Renal pelvis (tissue), 12 donors: ENCODE data around the gene GUCY2F. TPM values are rescaled to one million over a fixed set of nuclear protein-coding genes. Genes with fewer than 3 reads are reported as not detected.

Experiments
- DNase-seq: peaks from one replicate; pipeline ENCODE4 v3.0.0-alpha.2; 2013
- long read RNA-seq, 16 experiments: transcript quantifications; one replicate each; lab custom pipeline, GENCODE V29; 2026
- polyA plus RNA-seq, 3 donors: library from polyadenylated mRNA; unstranded; fragments of 120-200 nt; gene quantifications; one replicate each; pipeline ENCODE4 v1.2.1, GENCODE V29; 2013; ENCODE audit not compliant: insufficient read length in 3 of 3

GUCY2F gene
- under 1 TPM in 2 of 3 donors, not detected in 1; 0.03 to 0.06 TPM for polyA plus RNA-seq
- long read RNA-seq, donor 1 = 0 reads
- long read RNA-seq, donor 2 = 0 reads
- long read RNA-seq, donor 3 = 0 reads
- long read RNA-seq, donor 4 = 0 reads
- long read RNA-seq, donor 5 = 0 reads
- long read RNA-seq, donor 6 = 0 reads
- long read RNA-seq, donor 7 = 0 reads
- long read RNA-seq, donor 8 = 0 reads
- long read RNA-seq, donor 9 = 0 reads
- long read RNA-seq, donor 10 = 0 reads
- long read RNA-seq, donor 11 = 0 reads
- long read RNA-seq, donor 12 = 0 reads
- long read RNA-seq, donor 13 = 0 reads
- long read RNA-seq, donor 14 = 0 reads
- long read RNA-seq, donor 15 = 0 reads
- long read RNA-seq, donor 16 = 0 reads

DNA sequence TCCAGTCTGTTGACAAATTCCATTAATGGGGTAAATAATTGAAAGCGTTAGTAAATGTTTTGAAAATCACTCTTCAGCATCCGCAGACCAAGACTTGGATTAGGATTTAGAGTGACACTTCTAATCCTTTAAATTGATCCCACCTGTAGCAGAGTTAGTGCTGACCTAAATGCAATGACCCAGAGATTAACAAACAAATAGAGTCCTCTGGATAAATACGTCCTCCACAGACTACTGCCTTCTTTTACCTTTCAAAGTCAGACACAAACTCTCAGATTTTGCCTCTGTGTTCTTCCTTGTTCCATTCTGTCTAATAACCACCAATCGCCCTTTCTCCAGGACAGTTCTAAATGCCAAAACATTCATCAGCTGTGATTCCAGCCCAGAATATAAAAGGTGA, at the start of gene GUCY2F:
TSS of gene GUCY2F (minus strand) at position 101 of the 400 bp plus-strand sequence. CDS start 6,150 bp downstream, outside the sequence.
- DNase-seq = no peak

- DNase-seq = no peak
Measured at GRCh38 chrX:109519001-109519400, 37.1 kb upstream of the GUCY2F start.

DNA sequence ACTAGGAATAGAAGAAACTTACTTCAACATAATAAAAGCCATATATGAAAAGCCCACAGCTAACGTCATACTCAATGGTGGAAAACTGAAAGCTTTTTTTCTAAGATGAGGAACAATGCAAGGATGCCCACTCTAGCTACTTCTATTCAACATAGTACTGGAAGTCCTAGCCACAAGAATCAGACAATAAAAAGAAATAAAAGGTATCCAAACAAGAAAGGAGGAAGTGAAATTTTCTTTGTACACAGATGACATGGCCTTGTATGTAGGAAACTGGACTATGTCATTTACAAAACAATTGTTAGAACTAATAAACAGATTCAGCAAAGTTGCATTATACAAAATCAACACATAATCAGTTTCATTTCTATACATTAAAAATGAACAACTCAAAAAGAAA, 29.2 kb upstream of the GUCY2F start:
- no peak for DNase-seq

GRCh38 chrX:109508915-109509314, 27.0 kb upstream of the GUCY2F start:
- no peak for DNase-seq

DNA sequence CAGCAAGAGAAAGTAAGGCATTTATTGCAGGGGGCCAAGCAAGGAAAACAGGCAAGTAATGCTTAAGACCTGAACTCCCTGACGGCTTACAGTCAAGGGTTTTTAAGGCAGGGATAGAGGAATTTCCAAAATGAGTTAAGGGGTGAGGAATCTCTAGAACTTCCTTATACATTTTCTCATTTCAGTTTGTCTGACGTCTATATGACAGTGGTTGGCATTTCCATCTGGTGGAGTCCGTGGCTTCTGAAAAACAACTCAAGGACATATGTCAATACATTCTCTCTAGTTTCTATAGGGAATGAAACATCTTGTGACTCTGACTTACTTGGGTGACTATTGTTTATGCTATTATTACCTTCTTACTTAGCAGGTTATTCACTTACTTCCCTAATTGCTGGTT, 19.3 kb upstream of the GUCY2F start:
- no peak for DNase-seq

GRCh38 chrX:109498434-109498833, 16.5 kb upstream of the GUCY2F start:
- no peak for DNase-seq

DNA sequence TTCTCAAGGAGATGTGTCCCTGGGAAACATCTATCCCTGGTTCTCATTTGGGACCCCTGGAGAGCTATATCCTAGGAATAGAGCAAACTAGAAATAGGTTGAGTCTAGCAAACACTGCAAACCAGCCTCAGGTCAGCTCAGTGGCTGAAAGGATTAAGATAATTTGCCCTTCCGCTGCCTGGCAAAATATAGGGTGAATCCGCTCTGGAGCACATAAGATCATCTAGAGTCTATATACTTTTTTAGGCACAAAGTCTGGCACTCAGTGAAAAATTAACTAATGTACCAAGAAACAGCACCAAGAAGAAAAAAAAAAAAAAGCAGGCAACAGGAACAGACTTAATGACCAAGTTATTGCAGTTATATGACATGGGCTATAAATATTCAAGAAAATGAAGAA, 7.3 kb upstream of the GUCY2F start:
- no peak for DNase-seq

GRCh38 chrX:109487640-109488039, 5.8 kb upstream of the GUCY2F start:
- DNase-seq = no peak

- DNase-seq = peak; percentile 58
Measured at GRCh38 chrX:109485470-109486340, 3.8 kb upstream of the GUCY2F start.

DNA sequence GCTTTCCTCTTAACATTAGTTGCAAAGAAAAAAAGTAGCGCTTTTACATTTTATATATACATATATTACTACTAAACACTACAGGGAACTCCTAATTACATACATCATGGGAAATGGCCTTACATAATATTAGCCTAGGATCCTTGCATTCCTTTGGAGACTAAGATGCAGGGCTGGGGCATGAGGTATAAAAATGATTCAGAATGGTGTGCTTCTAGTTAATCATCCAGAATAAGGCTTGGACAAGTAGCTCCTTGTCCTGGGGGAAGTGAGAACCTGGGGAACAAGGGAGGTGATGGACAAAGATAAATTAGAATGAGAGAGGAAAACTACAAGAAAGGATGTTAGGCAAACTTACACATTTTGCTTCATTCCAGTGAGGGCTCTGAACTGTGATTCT, 3.0 kb upstream of the GUCY2F start:
- DNase-seq = no peak

GRCh38 chrX:109475174-109475891, 6.6 kb downstream of the GUCY2F start:
- DNase-seq = peak; percentile 55

- DNase-seq = peak; percentile 12
Measured at GRCh38 chrX:109472939-109473735, 8.7 kb downstream of the GUCY2F start.

DNA sequence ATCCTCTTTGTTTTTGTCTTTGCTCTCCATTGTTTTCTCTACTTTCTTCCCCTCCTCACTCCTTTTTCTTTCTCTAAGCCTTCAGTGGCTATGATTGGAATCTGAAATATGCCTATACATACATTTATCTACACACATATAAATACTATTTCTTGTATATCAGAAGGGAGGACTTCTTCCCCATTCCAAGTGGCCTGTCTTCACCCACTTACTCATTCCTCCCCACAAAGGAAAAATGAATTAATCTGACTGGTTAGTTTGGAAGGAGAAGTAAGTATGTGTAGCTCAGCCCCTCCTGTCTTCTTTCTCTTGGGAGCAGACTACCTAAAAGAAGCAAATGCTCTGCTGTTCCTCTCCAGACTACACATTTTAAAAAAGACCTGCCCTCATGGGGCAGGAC, 17.7 kb downstream of the GUCY2F start:
- no peak for DNase-seq

DNA sequence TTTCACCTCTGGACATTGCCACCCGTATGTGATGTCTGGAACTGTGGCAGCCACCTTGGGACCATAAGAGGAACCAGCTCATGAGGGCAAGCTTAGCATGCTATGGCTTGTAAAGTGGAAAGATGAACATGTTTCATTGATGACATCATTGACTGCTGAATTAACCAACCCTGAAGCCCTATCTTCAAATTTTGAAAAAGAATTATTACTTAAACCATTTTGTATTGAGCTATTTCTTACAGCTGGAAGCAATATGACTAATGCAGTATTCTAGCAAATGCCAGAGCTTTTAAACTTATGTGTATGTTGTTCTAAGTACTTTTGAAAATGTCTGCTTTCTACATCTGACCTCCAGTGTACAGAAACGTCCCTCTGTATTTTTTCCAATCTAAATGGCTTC, 18.1 kb downstream of the GUCY2F start:
- no peak for DNase-seq

GRCh38 chrX:109448282-109448938, 33.5 kb downstream of the GUCY2F start:
- no peak for DNase-seq

- no peak for DNase-seq
Measured at GRCh38 chrX:109441266-109441665, 40.6 kb downstream of the GUCY2F start.

- no peak for DNase-seq
Measured at GRCh38 chrX:109440475-109440874, 41.4 kb downstream of the GUCY2F start.

GRCh38 chrX:109409181-109409580, 72.7 kb downstream of the GUCY2F start:
- DNase-seq = no peak

DNA sequence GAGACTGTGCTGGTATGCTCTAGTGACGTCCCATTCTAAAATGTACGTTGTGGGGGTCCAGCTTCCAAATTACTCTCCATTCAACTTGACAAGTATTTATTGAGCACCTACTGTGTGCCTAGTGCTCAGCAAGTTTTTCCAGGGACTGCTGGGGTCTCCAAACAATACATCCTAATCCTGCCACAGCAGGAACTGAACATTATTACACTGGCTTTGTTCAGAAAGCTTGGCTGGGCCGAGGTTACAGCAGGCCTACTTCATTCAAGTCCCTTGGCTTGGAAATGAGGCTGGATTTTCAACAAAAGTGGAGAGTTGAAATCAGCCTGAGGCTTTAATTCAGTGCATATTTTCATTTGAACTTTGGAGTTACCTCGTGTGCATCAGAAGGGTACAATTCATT, 78.0 kb downstream of the GUCY2F start:
- no peak for DNase-seq

DNA sequence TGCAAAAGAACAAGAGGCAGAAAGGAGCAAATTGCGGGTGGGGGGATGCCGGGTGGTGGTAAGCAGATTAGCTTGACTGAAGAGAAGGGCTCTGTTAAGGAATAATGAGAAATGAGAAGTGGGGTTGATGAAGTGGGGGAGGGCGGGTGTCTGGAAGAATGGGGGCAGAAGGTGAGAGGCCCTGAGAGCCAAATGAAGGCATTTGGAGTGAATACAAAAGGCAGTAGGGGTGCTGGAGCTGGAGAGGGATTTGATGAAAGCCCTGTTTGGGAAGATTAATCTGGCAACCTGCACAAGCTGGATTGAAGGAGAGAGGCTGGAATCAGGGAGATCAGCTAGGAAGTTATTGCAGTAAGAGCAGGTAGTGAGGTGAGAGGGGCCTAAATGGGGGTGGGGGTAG, 82.1 kb downstream of the GUCY2F start:
- no peak for DNase-seq

GRCh38 chrX:109398833-109399232, 83.1 kb downstream of the GUCY2F start:
- DNase-seq = no peak
